GM23338 (cell line): Measurements from ENCODE around the gene VAV3.

Source experiments
- EZH2 ChIP-seq: fragments of 200-600 bp; sonication (generic); IDR thresholded peaks from one replicate; pipeline ENCODE4 v1.8.0; 2017; ENCODE audit warnings: antibody characterized with exemption, mild to moderate bottlenecking, low read depth; ENCODE audit not compliant: unreplicated experiment
- EZH2phosphoT487 ChIP-seq: fragments of 200-600 bp; sonication (generic); IDR thresholded peaks from one replicate; pipeline ENCODE4 v1.8.1; 2018; ENCODE audit warnings: antibody characterized with exemption; ENCODE audit not compliant: unreplicated experiment
- ZNF331 ChIP-seq: fragments of 250-450 bp; sonication (Bioruptor Pico); IDR thresholded peaks from 2 replicates; pipeline ENCODE4 v1.5.0; 2020; ENCODE audit warnings: low read depth, mild to moderate bottlenecking, moderate library complexity
- TF ChIP-seq, protein P1 (sequence below): IDR thresholded peaks from one replicate; pipeline ENCODE4 v1.6.1; 2018; ENCODE audit warnings: antibody characterized with exemption; ENCODE audit not compliant: unreplicated experiment
- TF ChIP-seq, protein P2 (sequence below), 2 experiments: fragments of 200-600 bp in 1 of 2; sonication (generic) in 1 of 2; conservative IDR thresholded peaks; 2 replicates each; pipeline versions ENCODE4 v1.5.1 to v1.6.1; 2016 to 2017; ENCODE audit warnings: antibody characterized with exemption in 2 of 2, low read depth in 2 of 2, mild to moderate bottlenecking in 2 of 2, moderate library complexity in 1 of 2

DNA sequence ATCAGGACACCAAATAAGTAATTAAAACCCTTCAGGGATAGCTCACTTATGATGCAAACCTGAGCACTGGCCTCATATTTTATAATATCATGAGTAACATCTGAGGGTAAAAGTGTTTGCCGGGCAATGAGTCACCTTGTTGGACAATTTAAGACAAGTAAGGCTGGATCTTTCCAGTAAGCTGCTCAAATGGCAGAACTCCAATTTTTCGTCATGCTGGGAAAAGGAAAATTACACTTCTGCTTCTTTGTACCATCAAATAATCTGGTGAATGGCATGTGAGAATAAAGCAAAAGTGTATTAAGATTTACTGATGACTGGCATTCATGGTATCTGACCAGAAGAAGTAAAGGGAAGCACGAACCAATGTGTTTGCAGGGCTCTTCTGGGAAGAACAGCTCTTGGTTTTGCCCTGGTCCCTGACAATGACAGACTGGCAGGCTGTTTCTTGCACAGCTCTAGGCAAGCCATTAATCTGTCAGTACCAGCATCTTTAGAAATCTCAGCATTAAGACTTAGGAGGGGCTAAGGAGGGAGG is 392.2 kb downstream of the VAV3 start:
- TF ChIP-seq, protein P1, sequence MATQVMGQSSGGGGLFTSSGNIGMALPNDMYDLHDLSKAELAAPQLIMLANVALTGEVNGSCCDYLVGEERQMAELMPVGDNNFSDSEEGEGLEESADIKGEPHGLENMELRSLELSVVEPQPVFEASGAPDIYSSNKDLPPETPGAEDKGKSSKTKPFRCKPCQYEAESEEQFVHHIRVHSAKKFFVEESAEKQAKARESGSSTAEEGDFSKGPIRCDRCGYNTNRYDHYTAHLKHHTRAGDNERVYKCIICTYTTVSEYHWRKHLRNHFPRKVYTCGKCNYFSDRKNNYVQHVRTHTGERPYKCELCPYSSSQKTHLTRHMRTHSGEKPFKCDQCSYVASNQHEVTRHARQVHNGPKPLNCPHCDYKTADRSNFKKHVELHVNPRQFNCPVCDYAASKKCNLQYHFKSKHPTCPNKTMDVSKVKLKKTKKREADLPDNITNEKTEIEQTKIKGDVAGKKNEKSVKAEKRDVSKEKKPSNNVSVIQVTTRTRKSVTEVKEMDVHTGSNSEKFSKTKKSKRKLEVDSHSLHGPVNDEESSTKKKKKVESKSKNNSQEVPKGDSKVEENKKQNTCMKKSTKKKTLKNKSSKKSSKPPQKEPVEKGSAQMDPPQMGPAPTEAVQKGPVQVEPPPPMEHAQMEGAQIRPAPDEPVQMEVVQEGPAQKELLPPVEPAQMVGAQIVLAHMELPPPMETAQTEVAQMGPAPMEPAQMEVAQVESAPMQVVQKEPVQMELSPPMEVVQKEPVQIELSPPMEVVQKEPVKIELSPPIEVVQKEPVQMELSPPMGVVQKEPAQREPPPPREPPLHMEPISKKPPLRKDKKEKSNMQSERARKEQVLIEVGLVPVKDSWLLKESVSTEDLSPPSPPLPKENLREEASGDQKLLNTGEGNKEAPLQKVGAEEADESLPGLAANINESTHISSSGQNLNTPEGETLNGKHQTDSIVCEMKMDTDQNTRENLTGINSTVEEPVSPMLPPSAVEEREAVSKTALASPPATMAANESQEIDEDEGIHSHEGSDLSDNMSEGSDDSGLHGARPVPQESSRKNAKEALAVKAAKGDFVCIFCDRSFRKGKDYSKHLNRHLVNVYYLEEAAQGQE: no peak
- TF ChIP-seq EZH2phosphoT487 (no peak), EZH2 (no peak), ZNF331 (no peak)
- TF ChIP-seq, protein P2, sequence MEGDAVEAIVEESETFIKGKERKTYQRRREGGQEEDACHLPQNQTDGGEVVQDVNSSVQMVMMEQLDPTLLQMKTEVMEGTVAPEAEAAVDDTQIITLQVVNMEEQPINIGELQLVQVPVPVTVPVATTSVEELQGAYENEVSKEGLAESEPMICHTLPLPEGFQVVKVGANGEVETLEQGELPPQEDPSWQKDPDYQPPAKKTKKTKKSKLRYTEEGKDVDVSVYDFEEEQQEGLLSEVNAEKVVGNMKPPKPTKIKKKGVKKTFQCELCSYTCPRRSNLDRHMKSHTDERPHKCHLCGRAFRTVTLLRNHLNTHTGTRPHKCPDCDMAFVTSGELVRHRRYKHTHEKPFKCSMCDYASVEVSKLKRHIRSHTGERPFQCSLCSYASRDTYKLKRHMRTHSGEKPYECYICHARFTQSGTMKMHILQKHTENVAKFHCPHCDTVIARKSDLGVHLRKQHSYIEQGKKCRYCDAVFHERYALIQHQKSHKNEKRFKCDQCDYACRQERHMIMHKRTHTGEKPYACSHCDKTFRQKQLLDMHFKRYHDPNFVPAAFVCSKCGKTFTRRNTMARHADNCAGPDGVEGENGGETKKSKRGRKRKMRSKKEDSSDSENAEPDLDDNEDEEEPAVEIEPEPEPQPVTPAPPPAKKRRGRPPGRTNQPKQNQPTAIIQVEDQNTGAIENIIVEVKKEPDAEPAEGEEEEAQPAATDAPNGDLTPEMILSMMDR (conservative IDR thresholded peaks at IDR 0.05; ENCODE audit: low read depth in 2 of 2): no peak
